BJ (cell line): ENCODE results near the gene CTNS. TPM values are rescaled to one million over a fixed set of nuclear protein-coding genes. Genes with fewer than 3 reads are reported as not detected.
"Not testable (repeated sequence)": the region's sequence is repeated elsewhere in the genome, so short reads cannot be mapped to it uniquely, and the experiment has no call there.

ENCODE experiments used
- CTCF ChIA-PET: fragments of 350-600 bp; formaldehyde crosslinking; extraction: SDS; loops from one replicate; lab custom pipeline; 2021; ENCODE audit warnings: antibody characterized with exemption, inconsistent platforms; lab: Yijun Ruan, JAX
- POLR2A ChIA-PET: fragments of 300-600 bp; sonication (Branson Sonifier 250); formaldehyde crosslinking; extraction: SDS; loops from one replicate; lab custom pipeline; 2021; ENCODE audit warnings: antibody characterized with exemption; lab: Charles Lee
- DNase-seq: peaks from one replicate; pipeline ENCODE4 v3.0.0-alpha.2; 2011; ENCODE audit warnings: low read depth
- H3K27me3 ChIP-seq: 2 replicates; pipeline ENCODE4 v1.6.0; 2011; ENCODE audit warnings: low read length; ENCODE audit not compliant: control insufficient read depth, insufficient read depth
- H3K36me3 ChIP-seq: 2 replicates; pipeline ENCODE4 v1.5.1; 2011; ENCODE audit warnings: low read length; ENCODE audit not compliant: control insufficient read depth, insufficient read depth
- H3K4me3 ChIP-seq: 2 replicates; pipeline ENCODE4 v1.5.1; 2011; ENCODE audit warnings: low read depth, mild to moderate bottlenecking, control low read depth, low read length
- polyA plus RNA-seq: library from polyadenylated mRNA; depleted of rRNA; stranded (reverse); fragments of >200 nt; gene quantifications from 2 replicates; pipeline ENCODE4 v1.2.3, GENCODE V29; 2011; rRNA removed
- TF ChIP-seq, protein P1 (sequence below): IDR thresholded peaks from 2 replicates; pipeline ENCODE4 v1.5.1; 2011; ENCODE audit warnings: low read depth, mild to moderate bottlenecking, control low read depth, inconsistent platforms, low read length, moderate library complexity; ENCODE audit not compliant: insufficient read depth

CTNS gene
- polyA plus RNA-seq, 1 experiment: 5.0 TPM

GRCh38 chr17:3704931-3705717, 68.6 kb downstream of the CTNS start:
- POLR2A ChIA-PET: no interaction called here
- Histone ChIP-seq H3K36me3 (no peaks in the 10 kb centered on the region), H3K27me3 (no peaks in the 10 kb centered on the region), H3K4me3 (no peak overlapping the region)
- CTCF ChIA-PET: interaction anchor here (0.7 kb wide), 1 partner anchor 22 kb away, joined by 3 read pairs; no protein-coding TSS in a partner anchor
- TF ChIP-seq, protein P1, sequence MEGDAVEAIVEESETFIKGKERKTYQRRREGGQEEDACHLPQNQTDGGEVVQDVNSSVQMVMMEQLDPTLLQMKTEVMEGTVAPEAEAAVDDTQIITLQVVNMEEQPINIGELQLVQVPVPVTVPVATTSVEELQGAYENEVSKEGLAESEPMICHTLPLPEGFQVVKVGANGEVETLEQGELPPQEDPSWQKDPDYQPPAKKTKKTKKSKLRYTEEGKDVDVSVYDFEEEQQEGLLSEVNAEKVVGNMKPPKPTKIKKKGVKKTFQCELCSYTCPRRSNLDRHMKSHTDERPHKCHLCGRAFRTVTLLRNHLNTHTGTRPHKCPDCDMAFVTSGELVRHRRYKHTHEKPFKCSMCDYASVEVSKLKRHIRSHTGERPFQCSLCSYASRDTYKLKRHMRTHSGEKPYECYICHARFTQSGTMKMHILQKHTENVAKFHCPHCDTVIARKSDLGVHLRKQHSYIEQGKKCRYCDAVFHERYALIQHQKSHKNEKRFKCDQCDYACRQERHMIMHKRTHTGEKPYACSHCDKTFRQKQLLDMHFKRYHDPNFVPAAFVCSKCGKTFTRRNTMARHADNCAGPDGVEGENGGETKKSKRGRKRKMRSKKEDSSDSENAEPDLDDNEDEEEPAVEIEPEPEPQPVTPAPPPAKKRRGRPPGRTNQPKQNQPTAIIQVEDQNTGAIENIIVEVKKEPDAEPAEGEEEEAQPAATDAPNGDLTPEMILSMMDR: no peak
- DNase-seq: no peak

GRCh38 chr17:3705718-3705984, 69.1 kb downstream of the CTNS start:
- POLR2A ChIA-PET, H3K27me3 ChIP-seq, H3K36me3 ChIP-seq, H3K4me3 ChIP-seq, CTCF ChIA-PET, DNase-seq: not testable (repeated sequence)

- no peak for DNase-seq
- TF ChIP-seq, protein P1: no peak
- no peak overlapping the region for H3K4me3 ChIP-seq
- H3K27me3 ChIP-seq: no peaks in the 10 kb centered on the region
- POLR2A ChIA-PET: no interaction called here
- CTCF ChIA-PET: no interaction called here
- H3K36me3 ChIP-seq: 0 out of 2 replicates have a peak, but pooled peaks cover 1% of the 10 kb centered on the region
These were observed 71.8 kb downstream of the CTNS start for GRCh38 chr17:3708366-3708765.

GRCh38 chr17:3710951-3711383, 74.4 kb downstream of the CTNS start:
- ChIA-PET POLR2A (interaction anchor here (0.5 kb wide), 1 partner anchor 9 kb away, joined by 7 read pairs; no protein-coding TSS in a partner anchor), CTCF (no interaction called here)
- H3K27me3 ChIP-seq: no peaks in the 10 kb centered on the region
- TF ChIP-seq, protein P1: no peak
- peaks cover 10% of the 10 kb centered on the region for H3K36me3 ChIP-seq
- no peak overlapping the region for H3K4me3 ChIP-seq
- no peak for DNase-seq

Other genes with a start within 250 kb of the CTNS start
- gene OR1E1, start 238.3 kb upstream of the CTNS start, polyA plus RNA-seq: not detected in 2 replicates
- gene OR3A3, start 225.4 kb upstream of the CTNS start, polyA plus RNA-seq: not detected in 2 replicates
- not detected in 2 replicates for gene OR1E2, start 202.9 kb upstream of the CTNS start, polyA plus RNA-seq
- not detected in 2 replicates for gene SPATA22, start 164.9 kb upstream of the CTNS start, polyA plus RNA-seq
- gene ASPA, start 160.8 kb upstream of the CTNS start, polyA plus RNA-seq: 0.15 TPM in 1 of 2 replicates, not detected in the other
- 0.54 and 0.56 TPM in 2 replicates for gene TRPV3, start 78.9 kb upstream of the CTNS start, polyA plus RNA-seq
- 1.6 and 1.7 TPM in 2 replicates for gene TRPV1, start 27.3 kb upstream of the CTNS start, polyA plus RNA-seq
- gene SHPK, start 510 bp upstream of the CTNS start, polyA plus RNA-seq: 4.5 and 5.6 TPM in 2 replicates
- gene TAX1BP3, start 31.8 kb downstream of the CTNS start, polyA plus RNA-seq: 137 and 207 TPM in 2 replicates
- gene EMC6, start 32.1 kb downstream of the CTNS start, polyA plus RNA-seq: 38.6 and 42.2 TPM in 2 replicates
- 5.0 and 6.5 TPM in 2 replicates for gene P2RX5, start 59.4 kb downstream of the CTNS start, polyA plus RNA-seq
- gene HASPIN, start 87.1 kb downstream of the CTNS start, polyA plus RNA-seq: 2.1 and 2.9 TPM in 2 replicates
- gene ITGAE, start 164.4 kb downstream of the CTNS start, polyA plus RNA-seq: 69.9 and 96.3 TPM in 2 replicates
- gene NCBP3, start 209.5 kb downstream of the CTNS start, polyA plus RNA-seq: 9.7 and 19.3 TPM in 2 replicates